T-helper 17 cell (primary cell): Measurements from ENCODE around the gene PDGFRB. TPM values are rescaled to one million over a fixed set of nuclear protein-coding genes. Genes with fewer than 3 reads are reported as not detected.

Experiments used
- ATAC-seq: fragments of 150-1000 bp; cut with Tn5 transposase; 2 replicates; pipeline ENCODE4 v1.10.0; 2021; ENCODE audit warnings: mild to moderate bottlenecking, moderate library complexity
- DNase-seq, 3 donors: peaks; one replicate each; pipeline versions ENCODE4 v3.0.0 to v3.0.0-alpha.2; 2020 to 2021
- H3K9me3 ChIP-seq: one replicate; pipeline ENCODE4 v1.7.0; 2013; ENCODE audit warnings: low read length, mild to moderate bottlenecking; ENCODE audit not compliant: control insufficient read depth, poor library complexity, severe bottlenecking
- H3K27ac Mint-ChIP-seq: one replicate; pipeline ENCODE4 v1.8.0; 2022; ENCODE audit warnings: mild to moderate bottlenecking, moderate library complexity, mixed read lengths
- H3K27me3 Mint-ChIP-seq: one replicate; pipeline ENCODE4 v1.8.0; 2022; ENCODE audit warnings: mixed read lengths
- H3K36me3 Mint-ChIP-seq: one replicate; pipeline ENCODE4 v1.8.0; 2022; ENCODE audit warnings: low read depth, mixed read lengths
- H3K4me1 Mint-ChIP-seq: one replicate; pipeline ENCODE4 v1.8.0; 2022; ENCODE audit warnings: mild to moderate bottlenecking, mixed read lengths
- H3K4me3 Mint-ChIP-seq: one replicate; pipeline ENCODE4 v1.8.0; 2022; ENCODE audit warnings: mild to moderate bottlenecking, moderate library complexity, mixed read lengths
- total RNA-seq, 4 donors: library from RNA in 2 of 4; stranded (reverse) in 2 of 4; gene quantifications; one replicate each; pipeline ENCODE4 v1.2.3 and lab custom pipeline; 2022 to 2026

Gene PDGFRB
- total RNA-seq, 2 donors from 2014 or later: 0.57 TPM; not detected in 1

GRCh38 chr5:150178262-150178661 lies 22.6 kb upstream of the PDGFRB start:
- H3K9me3 ChIP-seq: no peaks in the 10 kb centered on the region
- H3K4me3 Mint-ChIP-seq: no peak overlapping the region
- H3K4me1 Mint-ChIP-seq: peaks cover 3% of the 10 kb centered on the region
- DNase-seq (no peak), ATAC-seq (no peak)
- H3K27me3 Mint-ChIP-seq: peaks cover 50% of the 10 kb centered on the region
- H3K36me3 Mint-ChIP-seq: no peaks in the 10 kb centered on the region
- H3K27ac Mint-ChIP-seq: no peak overlapping the region

GRCh38 chr5:150177721-150178120 lies 22.1 kb upstream of the PDGFRB start:
- no peak overlapping the region for H3K4me3 Mint-ChIP-seq
- H3K27ac Mint-ChIP-seq: no peak overlapping the region
- peaks cover 50% of the 10 kb centered on the region for H3K27me3 Mint-ChIP-seq
- DNase-seq: no peak
- H3K36me3 Mint-ChIP-seq: no peaks in the 10 kb centered on the region
- peaks cover 3% of the 10 kb centered on the region for H3K4me1 Mint-ChIP-seq
- ATAC-seq: no peak
- no peaks in the 10 kb centered on the region for H3K9me3 ChIP-seq

- H3K4me3 Mint-ChIP-seq: no peak overlapping the region
- ATAC-seq (no peak), DNase-seq (no peak)
- peaks cover 56% of the 10 kb centered on the region for H3K27me3 Mint-ChIP-seq
- H3K36me3 Mint-ChIP-seq: peaks cover 5% of the 10 kb centered on the region
- H3K27ac Mint-ChIP-seq: no peak overlapping the region
- peaks cover 3% of the 10 kb centered on the region for H3K4me1 Mint-ChIP-seq
- H3K9me3 ChIP-seq: no peaks in the 10 kb centered on the region
These were observed 21.3 kb upstream of the PDGFRB start for GRCh38 chr5:150176745-150177477.

- Mint-ChIP-seq H3K36me3 (peaks cover 5% of the 10 kb centered on the region), H3K4me1 (peaks cover 3% of the 10 kb centered on the region), H3K4me3 (no peak overlapping the region), H3K27ac (no peak overlapping the region), H3K27me3 (peaks cover 57% of the 10 kb centered on the region)
- H3K9me3 ChIP-seq: no peaks in the 10 kb centered on the region
- ATAC-seq (no peak), DNase-seq (no peak)
These were observed 19.9 kb upstream of the PDGFRB start for GRCh38 chr5:150175536-150175935.

GRCh38 chr5:150175076-150175475 lies 19.4 kb upstream of the PDGFRB start:
- Mint-ChIP-seq H3K4me3 (no peak overlapping the region), H3K4me1 (peaks cover 4% of the 10 kb centered on the region), H3K27ac (no peak overlapping the region), H3K36me3 (peaks cover 7% of the 10 kb centered on the region), H3K27me3 (peaks cover 62% of the 10 kb centered on the region)
- DNase-seq (no peak), ATAC-seq (no peak)
- H3K9me3 ChIP-seq: no peaks in the 10 kb centered on the region

- no peak overlapping the region for H3K4me3 Mint-ChIP-seq
- DNase-seq (no peak), ATAC-seq (no peak)
- H3K27ac Mint-ChIP-seq: no peak overlapping the region
- H3K36me3 Mint-ChIP-seq: peaks cover 7% of the 10 kb centered on the region
- H3K27me3 Mint-ChIP-seq: peaks cover 69% of the 10 kb centered on the region
- H3K4me1 Mint-ChIP-seq: peaks cover 5% of the 10 kb centered on the region
- no peaks in the 10 kb centered on the region for H3K9me3 ChIP-seq
These were observed 18.6 kb upstream of the PDGFRB start for GRCh38 chr5:150174285-150174684.

GRCh38 chr5:150173161-150173560 lies 17.5 kb upstream of the PDGFRB start:
- peaks cover 7% of the 10 kb centered on the region for H3K36me3 Mint-ChIP-seq
- DNase-seq (no peak), ATAC-seq (no peak)
- peaks cover 73% of the 10 kb centered on the region for H3K27me3 Mint-ChIP-seq
- H3K27ac Mint-ChIP-seq: no peak overlapping the region
- no peaks in the 10 kb centered on the region for H3K9me3 ChIP-seq
- H3K4me3 Mint-ChIP-seq: no peak overlapping the region
- H3K4me1 Mint-ChIP-seq: peaks cover 5% of the 10 kb centered on the region

- Mint-ChIP-seq H3K4me3 (no peak overlapping the region), H3K27ac (no peak overlapping the region), H3K4me1 (peaks cover 6% of the 10 kb centered on the region), H3K27me3 (peaks cover 79% of the 10 kb centered on the region), H3K36me3 (peaks cover 8% of the 10 kb centered on the region)
- ATAC-seq (no peak), DNase-seq (no peak)
- H3K9me3 ChIP-seq: no peaks in the 10 kb centered on the region
These were observed 16.9 kb upstream of the PDGFRB start for GRCh38 chr5:150172556-150172955.

- no peaks in the 10 kb centered on the region for H3K9me3 ChIP-seq
- ATAC-seq: no peak
- Mint-ChIP-seq H3K4me1 (peaks cover 8% of the 10 kb centered on the region), H3K36me3 (peaks cover 10% of the 10 kb centered on the region), H3K27me3 (peaks cover 82% of the 10 kb centered on the region), H3K27ac (no peak overlapping the region), H3K4me3 (no peak overlapping the region)
- no peak for DNase-seq
These were observed 16.5 kb upstream of the PDGFRB start for GRCh38 chr5:150172145-150172544.

- DNase-seq (no peak), ATAC-seq (no peak)
- Mint-ChIP-seq H3K36me3 (peaks cover 10% of the 10 kb centered on the region), H3K27ac (no peak overlapping the region), H3K4me1 (peaks cover 8% of the 10 kb centered on the region), H3K4me3 (no peak overlapping the region), H3K27me3 (peaks cover 88% of the 10 kb centered on the region)
- H3K9me3 ChIP-seq: no peaks in the 10 kb centered on the region
These were observed 13.2 kb upstream of the PDGFRB start for GRCh38 chr5:150168864-150169263.

GRCh38 chr5:150167908-150168307 lies 12.3 kb upstream of the PDGFRB start:
- DNase-seq (no peak), ATAC-seq (no peak)
- Mint-ChIP-seq H3K36me3 (peaks cover 10% of the 10 kb centered on the region), H3K4me3 (no peak overlapping the region), H3K27me3 (peaks cover 79% of the 10 kb centered on the region), H3K27ac (no peak overlapping the region), H3K4me1 (peaks cover 5% of the 10 kb centered on the region)
- H3K9me3 ChIP-seq: no peaks in the 10 kb centered on the region

GRCh38 chr5:150167512-150167850 lies 11.8 kb upstream of the PDGFRB start:
- no peak for ATAC-seq
- no peaks in the 10 kb centered on the region for H3K9me3 ChIP-seq
- Mint-ChIP-seq H3K36me3 (peaks cover 10% of the 10 kb centered on the region), H3K4me1 (peaks cover 5% of the 10 kb centered on the region), H3K27me3 (peaks cover 74% of the 10 kb centered on the region), H3K27ac (no peak overlapping the region), H3K4me3 (peak overlapping the region; percentile 78)
- DNase-seq: no peak

- Mint-ChIP-seq H3K27me3 (peaks cover 68% of the 10 kb centered on the region), H3K27ac (no peak within 1 kb of the TSS)
These were observed 11.2 kb upstream of the PDGFRB start, which contains the start of gene CDX1 for GRCh38 chr5:150166650-150167511. TSS of gene CDX1 (plus strand) at chr5:150166778. CDS start at chr5:150166877, 99 bp downstream.

More at GRCh38 chr5:150166650-150167511, 11.2 kb upstream of the PDGFRB start, which contains the start of gene CDX1:
- Mint-ChIP-seq H3K36me3 (peaks cover 4% of the 10 kb centered on the region), H3K4me1 (peaks cover 5% of the 10 kb centered on the region), H3K4me3 (peak within 1 kb of the TSS; percentile 78)
- DNase-seq: no peak
- ATAC-seq: no peak
- H3K9me3 ChIP-seq: no peaks in the 10 kb centered on the region
